ENCODE measurements around the gene TMEM218.
"Not testable (repeated sequence)": the region's sequence is repeated elsewhere in the genome, so short reads cannot be mapped to it uniquely, and the experiment has no call there.

TMEM218 gene

DNA sequence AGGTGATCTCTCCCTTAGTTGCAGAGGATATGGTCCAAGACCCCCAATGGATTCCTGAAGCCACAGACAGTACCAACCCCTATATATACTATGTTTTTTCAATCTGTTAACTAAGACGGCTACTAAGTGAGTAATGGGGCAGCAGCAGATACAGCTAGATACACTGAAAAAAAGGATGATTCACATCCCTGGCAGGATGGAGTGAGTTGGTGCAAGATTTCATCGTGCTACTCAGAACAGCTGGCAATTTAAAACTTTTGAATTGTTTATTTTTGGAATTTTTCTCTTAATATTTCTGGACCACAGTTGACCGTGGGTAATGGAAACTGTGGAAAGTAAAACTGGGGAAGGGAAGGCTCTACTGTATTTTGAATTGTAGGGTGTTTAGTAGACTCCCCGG is 17.0 kb upstream of the TMEM218 start:
- DNase-seq, result peak; percentile 44

DNA sequence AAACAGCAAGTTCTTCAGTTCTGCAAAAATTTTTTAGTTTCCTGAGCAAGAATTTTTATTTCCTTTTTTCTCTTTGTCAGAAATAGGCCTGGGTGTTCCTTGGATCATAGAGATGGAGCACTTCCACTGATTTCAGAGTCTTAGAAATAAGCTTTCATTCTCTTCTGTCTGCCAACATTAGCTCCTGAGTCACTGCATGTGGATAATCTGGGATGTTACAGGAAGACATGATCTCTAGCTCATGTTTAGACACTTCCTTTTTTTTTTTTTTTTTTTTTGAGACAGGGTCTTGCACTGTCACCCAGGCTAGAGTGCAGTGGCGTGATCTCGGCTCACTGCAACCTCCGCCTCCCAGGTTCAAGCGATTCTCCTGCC is 13.2 kb upstream of the TMEM218 start:
- no peak for DNase-seq

DNA sequence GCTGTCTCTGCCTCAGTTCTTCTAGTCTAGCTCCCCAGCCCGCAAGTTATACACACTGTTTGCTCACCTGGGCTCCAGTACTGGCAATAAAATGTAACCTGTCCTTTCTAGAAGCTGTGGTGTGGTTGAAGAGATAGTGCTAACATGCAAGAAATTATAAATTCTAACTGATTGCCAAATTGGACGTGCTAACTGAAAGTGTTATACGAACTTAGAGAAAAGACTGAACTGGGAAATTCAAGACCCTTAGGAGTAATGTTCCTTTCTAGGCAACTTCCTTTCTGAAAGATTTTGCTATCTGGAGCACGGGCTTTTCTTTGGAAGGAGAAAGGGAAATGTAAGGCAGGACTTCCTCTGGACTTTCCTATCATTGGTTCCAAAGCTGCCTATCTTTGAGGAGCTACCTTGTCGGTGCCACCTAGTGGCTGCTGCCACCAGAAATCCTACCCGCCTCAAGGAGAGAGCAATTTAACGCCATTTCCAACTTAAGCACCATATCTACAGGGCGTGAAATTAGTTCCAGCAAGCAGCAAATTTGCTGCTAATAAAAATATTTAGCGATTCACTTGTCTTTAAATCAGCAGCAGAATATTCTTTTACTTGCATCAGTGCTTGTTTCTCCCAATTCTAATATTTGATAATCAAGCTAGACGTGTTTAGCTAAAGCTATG is 12.7 kb upstream of the TMEM218 start:
- DNase-seq, result no peak

DNA sequence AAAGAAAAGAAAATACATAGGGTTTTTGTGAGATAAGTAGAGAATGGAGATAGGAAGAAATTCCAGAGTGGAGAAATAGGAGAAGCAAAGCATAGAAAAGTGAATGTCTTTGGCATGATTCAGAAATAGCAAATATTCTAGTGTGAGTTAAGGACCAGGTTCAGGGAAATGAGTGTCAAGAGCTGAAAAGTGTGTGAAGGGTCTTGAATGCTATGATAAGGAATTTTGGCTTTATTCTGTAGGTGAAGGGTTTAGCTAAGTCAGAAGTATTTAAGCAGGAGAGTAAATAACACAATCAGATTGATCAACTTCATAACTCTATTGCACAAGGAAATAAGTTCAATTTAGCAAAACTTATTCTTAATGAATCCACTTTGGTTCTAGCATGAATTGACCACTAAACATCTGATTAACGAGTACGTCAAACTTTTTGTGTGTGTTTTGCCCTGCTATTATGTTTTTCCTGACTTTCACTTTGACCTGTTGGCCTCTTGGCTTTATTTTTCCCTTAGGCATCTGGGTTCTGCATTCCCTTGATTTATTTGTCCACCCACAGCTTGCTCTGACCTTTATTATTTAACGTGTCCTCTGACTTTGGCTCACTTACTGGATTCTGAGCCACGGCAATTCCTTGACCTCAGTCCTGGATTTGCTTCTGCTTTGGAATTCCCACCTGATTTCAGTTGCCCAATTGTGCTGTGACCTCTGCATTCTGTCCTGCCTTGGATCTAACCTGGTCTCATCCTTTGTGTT is 11.9 kb upstream of the TMEM218 start:
- no peak for DNase-seq

DNA sequence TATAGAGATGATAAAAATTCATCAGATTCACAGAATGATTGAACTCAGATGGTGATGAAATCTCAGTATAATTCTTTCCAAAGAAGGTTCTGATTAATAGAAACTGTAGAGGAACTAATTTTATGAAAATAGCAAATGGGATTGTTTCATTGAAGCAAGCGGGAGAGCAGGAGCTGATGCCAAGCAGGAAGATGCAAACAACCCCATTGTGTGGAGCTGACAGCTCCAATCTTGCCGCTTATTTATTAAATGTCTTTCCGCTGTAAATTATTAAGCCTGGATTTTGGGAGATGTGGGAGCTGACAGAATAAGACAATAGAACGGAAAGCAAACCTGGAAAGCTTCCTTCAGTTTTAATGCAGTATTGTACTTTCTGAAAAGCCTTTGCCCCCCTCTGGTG is 6.0 kb upstream of the TMEM218 start:
- DNase-seq, result no peak

DNA sequence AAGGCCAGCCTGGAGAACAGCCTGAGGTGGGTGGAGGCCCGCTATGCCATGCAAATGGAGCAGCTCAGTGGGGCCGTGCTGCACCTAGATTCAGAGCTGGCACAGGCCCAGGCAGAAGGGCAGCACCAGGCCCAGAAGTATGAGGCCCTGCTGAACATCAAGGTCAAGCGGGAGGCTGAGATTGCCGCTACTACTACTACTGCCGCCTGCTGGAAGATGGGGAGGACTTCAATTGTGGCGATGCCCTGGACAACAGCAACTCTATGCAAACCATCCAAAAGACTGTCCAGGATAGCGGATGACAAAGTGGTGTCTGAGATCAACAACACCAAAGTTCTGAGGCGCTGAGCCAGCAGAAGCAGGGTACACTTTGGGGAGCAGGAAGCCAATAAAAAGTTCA is 3.1 kb upstream of the TMEM218 start:
- no peak for DNase-seq

DNA sequence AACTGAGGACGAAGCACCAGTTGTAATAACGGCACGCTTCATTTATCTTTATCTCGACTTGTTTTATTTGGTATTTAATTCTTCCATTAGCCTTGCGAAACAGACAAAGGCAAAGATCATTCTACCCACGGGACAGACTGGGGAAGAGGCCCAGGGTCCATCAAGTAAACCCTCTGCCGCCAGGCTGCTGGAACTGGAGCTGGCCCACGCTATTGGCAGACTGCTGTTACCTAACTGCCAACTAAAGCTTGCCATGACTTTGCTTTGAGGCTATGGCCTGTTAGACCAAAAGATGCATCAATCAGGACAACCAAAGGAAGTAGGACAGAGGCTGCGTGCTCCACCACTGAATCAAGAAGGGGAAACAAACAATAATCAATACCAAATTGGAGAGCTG is 780 bp upstream of the TMEM218 start:
- no peak for DNase-seq

DNA sequence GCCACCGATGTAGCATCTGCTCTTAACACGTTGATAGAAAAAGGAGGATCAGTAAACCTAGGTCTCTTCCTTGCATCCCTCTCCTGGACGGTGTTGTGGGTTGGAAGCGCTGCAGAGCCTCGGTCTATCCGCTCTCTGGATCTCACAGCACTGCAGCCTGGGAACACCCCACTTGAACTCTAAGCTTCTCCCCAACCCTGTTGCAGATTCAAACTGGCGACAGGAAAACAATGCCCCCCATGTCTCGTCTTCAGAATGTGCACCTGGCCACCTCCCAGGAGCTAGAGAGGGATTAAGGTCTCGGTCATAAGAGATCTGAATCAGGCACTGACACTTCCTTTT is 454 bp downstream of the TMEM218 start:
- DNase-seq, result no peak

DNA sequence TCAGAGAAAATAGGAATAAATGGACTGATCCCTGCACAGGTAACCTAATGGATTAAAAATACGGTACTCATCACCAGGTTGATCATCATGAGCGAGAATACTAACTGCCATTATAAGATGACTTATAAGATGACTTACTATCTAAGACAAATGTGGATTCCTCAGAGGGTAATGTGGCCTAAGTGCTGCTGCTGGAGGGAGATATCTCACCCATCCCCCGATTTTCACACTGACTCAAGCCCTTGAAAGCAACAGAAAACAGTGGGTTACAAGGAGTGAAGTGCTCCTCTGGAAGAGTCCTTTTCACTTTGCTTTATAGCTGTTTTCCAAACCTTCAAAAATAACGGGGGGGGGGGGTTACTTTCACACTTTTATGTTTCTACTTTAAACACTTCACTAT is 920 bp downstream of the TMEM218 start:
- DNase-seq, result no peak

DNA sequence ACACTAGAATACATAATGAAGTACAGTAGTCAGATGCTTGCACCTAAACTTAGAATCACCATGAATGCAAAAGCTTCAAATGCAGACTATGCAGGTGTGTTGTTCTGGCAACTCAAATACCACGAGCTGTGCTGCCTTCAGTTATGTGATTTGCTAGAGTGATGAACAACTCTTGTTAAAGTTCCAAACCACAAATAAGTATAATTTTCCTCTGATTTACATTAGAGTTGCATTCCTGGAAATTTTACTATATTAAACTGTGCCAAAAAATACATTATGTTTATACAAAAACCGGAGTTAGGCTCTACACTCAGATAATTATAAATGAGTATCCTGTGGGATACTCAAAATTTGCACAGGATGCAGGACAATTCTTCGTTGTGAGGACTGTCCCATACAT is 3.0 kb downstream of the TMEM218 start:
- no peak for DNase-seq

DNA sequence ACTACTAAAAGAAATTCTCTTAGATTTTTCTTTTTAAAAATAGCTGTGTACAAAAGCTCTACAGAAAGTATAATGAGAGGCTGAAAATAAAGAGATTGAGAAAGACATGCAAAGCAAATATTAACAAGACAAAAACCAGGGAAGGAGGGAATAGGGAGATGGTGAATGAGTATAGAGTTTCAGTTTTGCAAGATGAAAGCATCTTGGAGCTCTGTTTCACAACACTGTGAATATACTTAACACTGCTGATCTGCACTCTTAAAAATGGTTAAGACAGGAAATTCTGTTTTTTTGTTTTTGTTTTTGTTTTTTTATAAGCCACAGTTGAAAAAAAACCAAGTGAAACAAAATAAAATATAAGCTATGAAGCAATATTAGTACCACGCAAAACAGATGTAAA is 5.5 kb downstream of the TMEM218 start:
- no peak for DNase-seq

DNA sequence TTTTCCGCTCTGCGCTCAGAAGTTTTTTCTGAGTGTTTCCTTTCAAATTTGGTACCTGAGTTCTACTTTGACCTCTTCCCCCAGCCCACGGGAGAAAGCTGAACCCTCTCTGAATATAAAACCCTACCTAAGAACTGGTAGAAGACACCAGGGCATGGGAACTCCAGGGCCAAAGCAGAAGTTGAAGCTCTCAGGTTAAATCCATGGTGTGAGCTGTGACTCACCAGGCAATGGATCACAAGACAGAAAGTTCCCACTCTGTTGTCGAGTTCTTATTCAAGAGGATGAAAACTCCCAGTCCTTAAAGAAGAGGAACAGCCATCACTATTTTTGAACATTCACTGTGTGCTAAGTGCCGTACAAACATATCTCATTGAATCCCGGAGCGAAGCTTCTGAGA is 8.9 kb downstream of the TMEM218 start:
- DNase-seq, result no peak

DNA sequence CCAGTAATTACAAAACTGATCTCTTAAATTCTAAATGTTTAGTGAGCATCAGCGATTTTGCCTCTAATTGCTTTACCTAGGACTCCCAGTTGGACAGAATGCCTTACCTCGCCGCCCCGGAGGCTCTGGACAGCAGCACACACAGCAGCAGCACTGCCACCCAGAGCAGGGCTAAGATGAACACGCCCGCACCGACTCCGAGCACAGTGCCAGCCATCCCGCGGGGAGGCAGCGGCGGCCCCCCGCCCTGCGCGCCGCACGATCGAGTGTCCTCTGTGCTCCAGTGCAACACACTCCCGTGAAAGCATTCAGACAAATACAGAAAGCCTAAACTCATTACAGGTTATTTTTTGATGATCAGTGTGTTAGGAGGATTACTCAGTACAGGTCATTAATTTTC is 9.4 kb downstream of the TMEM218 start:
- no peak for DNase-seq

DNA sequence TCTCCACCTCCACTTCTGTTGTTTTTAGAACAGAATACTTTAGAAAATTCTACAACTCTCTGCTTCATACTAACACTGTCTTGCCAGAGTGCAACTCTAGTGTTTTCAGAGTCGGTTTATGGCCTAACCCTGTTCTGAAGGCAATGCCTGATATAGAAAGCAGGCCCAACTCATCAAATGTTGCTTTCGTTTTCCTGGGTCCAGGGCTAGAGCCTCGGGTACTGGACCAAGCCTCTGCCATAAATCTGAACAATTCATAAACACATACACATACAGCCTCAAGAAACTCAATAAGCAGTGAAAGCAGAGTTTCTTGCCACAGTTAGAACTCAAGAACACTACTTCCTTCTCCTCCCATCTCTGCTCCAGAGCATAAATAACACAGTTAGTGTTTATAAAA is 9.8 kb downstream of the TMEM218 start:
- no peak for DNase-seq

DNA sequence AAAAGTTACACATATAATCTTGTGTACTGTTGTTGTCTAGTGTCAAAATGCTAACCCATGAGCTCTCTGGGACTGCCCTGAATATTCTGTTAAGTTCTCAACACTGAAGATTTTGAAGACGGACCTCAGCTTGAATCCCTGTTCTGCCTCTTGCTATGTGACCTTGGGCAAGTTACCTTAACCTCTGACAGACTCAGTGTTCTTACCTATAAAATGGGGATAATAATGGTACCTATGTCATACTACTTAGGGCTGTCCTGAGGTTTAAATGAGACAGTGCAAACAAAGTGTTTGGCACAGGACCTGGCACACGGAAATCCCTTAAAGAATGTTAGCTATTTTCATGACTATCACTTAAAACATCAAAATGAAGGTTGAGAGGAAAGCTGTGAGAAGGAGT is 11.3 kb downstream of the TMEM218 start:
- no peak for DNase-seq

DNA sequence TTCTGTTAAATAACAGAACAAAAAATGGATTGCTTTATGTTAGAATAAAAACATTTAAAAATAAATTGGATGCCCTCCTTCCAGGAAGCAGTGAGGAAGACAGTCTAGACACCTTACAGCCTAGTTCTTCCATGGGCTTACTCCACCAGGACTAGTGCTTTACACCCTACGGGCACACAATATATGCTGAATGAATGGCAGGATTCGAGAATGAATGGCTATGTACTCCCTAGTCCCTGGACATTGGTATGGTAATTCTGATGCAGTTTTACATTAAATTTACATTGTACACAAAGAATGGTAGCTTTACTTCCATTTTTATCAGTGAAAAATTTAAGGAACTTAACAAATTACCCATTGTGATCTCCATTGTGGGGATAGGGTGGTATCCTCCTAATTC is 16.7 kb downstream of the TMEM218 start:
- DNase-seq, result no peak

DNA sequence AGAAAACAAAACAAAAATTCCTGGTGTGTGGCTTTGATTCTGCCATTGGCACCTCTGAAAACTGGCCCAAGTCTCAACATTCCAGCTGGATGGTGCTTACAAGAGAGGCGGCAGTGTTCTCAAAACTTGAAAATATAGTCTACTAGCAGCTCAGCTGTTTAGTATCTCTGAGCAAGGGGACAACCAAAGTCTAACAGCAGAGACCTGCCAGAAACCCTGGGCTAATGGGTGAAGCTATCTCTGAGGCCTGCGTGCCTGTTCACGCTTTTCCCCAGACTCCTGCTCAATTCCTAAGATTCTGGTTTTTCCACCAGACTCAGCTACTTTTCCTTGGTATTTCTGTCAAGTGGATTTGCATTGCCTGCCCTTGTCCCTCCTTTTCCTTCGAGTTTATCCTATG is 17.9 kb downstream of the TMEM218 start:
- no peak for DNase-seq

DNA sequence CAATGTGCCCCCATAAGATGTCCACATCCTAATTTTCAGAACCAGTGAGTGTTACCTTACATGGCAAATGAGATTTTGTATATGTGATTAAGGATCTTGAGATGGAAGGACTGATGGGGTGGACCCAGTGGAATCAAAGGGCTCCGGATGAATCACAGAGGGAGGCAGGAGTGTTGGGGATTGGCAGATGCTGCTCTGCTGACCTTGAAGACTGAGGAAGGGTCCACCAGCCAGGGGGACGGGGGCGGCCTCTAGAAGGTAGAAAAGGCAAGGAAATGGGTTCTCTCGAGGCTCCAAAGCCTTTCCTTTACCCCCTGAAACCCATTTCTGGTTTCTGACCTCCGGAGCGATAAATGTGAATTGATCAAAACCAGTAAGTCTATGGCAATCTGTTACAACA is 18.8 kb downstream of the TMEM218 start:
- no peak for DNase-seq

DNA sequence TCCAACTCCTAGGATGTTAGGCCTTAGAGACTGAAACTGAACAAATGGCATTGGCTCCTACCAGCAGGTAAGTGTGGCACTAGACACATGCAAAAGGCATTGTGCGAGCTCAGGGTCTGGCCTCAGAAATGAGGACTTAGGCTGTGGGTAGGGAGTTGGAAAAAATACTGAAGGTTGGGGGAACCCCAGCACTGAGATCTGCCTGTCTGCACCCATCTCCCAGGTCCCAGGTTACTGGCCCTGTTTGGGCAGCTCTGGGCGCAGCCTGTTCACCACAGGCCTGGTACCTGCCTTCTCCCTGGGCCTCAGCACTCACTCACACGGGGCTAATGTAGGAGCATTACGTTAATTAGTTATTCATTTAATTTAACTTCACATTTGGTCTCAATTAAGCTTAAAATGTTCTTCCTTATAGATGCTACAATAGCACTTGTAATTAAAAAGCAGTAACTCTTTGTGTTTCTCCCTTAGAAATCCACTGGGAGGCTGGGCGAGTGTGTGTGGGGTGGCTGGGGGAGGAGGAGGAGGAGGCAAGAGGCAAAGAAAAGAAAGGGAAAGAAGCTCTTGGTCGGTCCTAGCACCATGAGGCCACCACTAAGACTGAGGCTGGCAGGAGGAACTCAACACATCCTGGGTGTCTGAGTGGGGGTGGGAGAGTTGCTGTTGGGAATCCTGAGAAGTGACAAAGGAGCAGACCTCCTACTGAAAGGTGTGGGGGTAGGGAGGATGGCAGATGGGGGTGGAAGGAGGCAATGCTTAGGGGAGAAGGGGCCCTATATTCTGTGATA is 19.4 kb downstream of the TMEM218 start:
- no peak for DNase-seq

DNA sequence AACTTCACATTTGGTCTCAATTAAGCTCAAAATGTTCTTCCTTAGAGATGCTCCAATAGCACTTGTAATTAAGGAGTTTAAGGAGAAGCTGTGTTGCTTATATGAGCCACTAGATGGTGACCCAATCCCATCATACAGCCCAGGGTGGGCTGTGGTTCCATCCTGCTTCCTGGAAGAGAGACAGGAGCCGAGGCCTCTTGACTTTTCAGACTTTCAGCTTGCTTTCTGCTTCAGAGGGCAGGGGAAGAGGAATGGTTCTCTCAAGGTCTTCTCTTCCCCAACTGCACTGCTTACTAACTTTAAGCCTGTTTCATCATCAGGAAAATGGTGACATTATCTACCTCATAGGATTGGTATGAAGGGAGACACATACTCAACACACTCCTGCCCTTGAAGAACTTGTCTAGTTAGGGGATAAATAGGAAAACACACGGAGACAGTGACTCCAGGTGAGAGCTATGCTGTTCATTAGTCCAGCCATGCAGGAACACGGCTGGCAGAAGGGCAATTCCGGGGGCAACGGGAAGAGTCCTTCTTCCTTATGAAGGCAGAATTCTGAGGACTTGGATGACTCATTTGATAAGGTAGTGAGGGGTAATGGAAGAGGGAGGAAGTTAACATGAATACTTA is 20.1 kb downstream of the TMEM218 start:
- DNase-seq, result peak; percentile 34

DNA sequence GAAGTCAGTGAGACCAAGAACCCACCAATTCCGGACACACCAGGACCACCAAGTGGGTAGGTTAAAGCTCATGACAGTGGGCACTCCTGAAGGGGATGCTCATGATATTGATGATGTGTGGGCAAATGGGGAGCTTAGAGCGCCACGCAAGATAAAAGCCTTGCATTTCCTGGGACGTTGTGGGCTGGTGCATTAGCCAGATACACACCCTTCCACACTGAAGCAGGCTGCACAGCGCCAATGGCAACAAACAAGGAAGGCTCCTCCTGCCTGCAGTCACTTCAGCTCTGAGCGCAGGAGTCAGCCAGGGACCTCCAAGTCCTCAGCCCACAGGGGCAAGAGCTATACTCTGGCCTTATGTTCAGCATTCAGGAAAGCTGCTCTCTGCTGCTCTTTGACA is 20.6 kb downstream of the TMEM218 start:
- no peak for DNase-seq

DNA sequence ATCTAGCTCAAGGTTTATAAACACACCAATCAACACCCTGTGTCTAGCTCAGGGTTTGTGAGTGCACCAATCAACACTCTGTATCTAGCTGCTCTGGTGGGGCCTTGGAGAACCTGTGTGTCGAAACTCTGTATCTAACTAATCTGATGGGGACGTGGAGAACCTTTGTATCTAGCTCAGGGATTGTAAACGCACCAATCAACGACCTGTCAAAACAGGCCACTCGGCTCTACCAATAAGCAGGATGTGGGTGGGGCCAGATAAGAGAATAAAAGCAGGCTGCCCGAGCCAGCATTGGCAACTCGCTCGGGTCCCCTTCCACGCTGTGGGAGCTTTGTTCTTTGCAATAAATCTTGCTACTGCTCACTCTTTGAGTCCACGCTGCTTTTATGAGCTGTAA is 21.3 kb downstream of the TMEM218 start:
- DNase-seq, result not testable (repeated sequence)

DNA sequence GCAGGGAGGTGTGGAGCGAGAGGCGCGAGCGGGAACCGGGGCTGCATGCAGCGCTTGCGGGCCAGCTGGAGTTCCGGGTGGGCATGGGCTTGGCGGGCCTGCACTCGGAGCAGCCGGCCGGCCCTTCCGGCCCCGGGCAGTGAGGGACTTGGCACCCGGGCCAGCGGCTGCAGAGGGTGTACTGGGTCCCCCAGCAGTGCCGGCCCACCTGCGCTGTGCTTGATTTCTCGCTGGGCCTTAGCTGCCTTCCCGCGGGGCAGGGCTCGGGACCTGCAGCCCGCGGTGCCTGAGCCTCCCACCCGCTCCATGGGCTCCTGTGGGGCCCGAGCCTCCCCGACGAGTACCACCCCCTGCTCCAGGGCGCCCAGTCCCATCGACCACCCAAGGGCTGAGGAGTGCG is 21.9 kb downstream of the TMEM218 start:
- DNase-seq, result not testable (repeated sequence)
